ENCODE data around the gene CDC20. TPM values are rescaled to one million over a fixed set of nuclear protein-coding genes. Genes with fewer than 3 reads are reported as not detected.

CDC20 gene
- total RNA-seq (ENCODE audit: unreplicated experiment): 22.5 TPM
- long read RNA-seq, transcript CDC20-202 (10 exons, 1,777 nt): minor isoform, 6 of 23 reads
- long read RNA-seq, transcript CDC20-201 (11 exons, 1,675 nt): major isoform, 15 of 23 reads
- long read RNA-seq, partial matches to known transcripts: 0 of 23 reads
- long read RNA-seq, other reads (novel, unspliced or antisense): 2 of 23 reads

DNA sequence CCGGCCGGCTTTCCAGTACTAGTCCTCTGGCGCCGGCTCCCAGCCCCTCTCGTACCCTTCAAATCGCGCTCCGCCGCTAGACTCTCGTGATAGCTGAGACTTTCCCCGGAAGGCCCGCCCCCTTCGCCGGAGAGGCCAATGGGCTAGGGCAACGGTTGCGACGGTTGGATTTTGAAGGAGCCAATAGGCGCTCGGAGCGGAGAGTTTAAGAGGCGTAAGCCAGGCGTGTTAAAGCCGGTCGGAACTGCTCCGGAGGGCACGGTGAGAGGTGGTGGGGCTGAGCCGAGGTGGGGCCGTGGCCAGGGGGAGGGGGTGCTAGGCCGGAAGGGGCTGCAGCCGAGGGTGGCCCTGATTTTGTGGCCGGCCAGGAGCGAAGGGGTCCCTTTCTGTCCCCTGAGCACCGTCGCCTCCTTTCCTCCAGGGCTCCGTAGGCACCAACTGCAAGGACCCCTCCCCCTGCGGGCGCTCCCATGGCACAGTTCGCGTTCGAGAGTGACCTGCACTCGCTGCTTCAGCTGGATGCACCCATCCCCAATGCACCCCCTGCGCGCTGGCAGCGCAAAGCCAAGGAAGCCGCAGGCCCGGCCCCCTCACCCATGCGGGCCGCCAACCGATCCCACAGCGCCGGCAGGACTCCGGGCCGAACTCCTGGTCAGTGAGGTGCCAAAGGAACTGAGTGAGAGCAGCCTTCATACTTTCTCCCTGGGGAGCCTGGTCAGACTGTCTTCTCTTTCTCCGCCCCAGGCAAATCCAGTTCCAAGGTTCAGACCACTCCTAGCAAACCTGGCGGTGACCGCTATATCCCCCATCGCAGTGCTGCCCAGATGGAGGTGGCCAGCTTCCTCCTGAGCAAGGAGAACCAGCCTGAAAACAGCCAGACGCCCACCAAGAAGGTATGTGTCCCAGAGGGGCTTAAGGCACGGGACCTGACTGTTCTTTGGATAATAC is at the start of gene CDC20:
CDC20 (plus strand) TSS at position 236 of the 948 bp plus-strand sequence; CDS start at position 471, 235 bp downstream.
- H3K27ac Mint-ChIP-seq (ENCODE audit: unreplicated experiment): peak within 1 kb of the TSS; percentile 92
- H3K27me3 Mint-ChIP-seq (ENCODE audit: unreplicated experiment): peaks cover 4% of the 10 kb centered on the region
- TF ChIP-seq, protein P1, sequence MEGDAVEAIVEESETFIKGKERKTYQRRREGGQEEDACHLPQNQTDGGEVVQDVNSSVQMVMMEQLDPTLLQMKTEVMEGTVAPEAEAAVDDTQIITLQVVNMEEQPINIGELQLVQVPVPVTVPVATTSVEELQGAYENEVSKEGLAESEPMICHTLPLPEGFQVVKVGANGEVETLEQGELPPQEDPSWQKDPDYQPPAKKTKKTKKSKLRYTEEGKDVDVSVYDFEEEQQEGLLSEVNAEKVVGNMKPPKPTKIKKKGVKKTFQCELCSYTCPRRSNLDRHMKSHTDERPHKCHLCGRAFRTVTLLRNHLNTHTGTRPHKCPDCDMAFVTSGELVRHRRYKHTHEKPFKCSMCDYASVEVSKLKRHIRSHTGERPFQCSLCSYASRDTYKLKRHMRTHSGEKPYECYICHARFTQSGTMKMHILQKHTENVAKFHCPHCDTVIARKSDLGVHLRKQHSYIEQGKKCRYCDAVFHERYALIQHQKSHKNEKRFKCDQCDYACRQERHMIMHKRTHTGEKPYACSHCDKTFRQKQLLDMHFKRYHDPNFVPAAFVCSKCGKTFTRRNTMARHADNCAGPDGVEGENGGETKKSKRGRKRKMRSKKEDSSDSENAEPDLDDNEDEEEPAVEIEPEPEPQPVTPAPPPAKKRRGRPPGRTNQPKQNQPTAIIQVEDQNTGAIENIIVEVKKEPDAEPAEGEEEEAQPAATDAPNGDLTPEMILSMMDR (IDR thresholded peaks at IDR 0.05; ENCODE audit: partially characterized antibody, unreplicated experiment): no peak
- peak; percentile 100 for DNase-seq
- peaks cover 9% of the 10 kb centered on the region for H3K4me1 Mint-ChIP-seq (ENCODE audit: low read depth, unreplicated experiment)
- H3K4me3 Mint-ChIP-seq (ENCODE audit: unreplicated experiment): peak within 1 kb of the TSS; percentile 90
- no peaks in the 10 kb centered on the region for H3K36me3 Mint-ChIP-seq (ENCODE audit: unreplicated experiment)
- peaks cover 4% of the 10 kb centered on the region for H3K9me3 Mint-ChIP-seq (ENCODE audit: unreplicated experiment)

DNA sequence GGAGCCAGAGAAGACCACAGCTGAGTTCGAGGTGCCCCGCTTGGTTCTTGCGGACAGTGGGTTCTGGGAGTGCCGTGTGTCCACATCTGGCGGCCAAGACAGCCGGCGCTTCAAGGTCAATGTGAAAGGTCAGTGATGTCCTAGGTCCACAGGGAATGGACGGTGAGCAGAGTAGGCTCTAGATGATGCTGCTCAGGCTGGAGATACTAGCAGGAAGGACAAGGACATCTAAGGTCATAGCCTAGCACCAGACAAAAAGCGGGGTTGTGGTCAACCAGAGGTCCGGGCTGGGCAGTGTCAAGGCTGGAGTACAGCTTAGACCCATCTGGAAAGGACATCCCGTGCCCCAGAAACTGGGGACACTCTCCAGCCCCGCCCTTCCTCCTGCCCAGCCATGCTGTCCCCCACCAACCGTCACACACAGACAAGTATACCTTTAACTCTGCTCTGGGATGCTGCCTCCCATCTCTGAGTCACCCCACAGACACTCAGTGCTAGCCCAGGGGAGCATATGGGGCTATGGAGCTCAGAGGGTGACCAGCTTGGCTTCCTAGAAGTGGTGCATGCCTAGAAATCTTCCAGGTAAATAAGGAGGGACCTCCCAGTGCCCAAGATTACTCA is 49.3 kb upstream of the CDC20 start:
- Mint-ChIP-seq H3K36me3 (ENCODE audit: unreplicated experiment) (peaks cover 15% of the 10 kb centered on the region), H3K27ac (ENCODE audit: unreplicated experiment) (no peak overlapping the region), H3K27me3 (ENCODE audit: unreplicated experiment) (peaks cover 2% of the 10 kb centered on the region), H3K4me1 (ENCODE audit: low read depth, unreplicated experiment) (peaks cover 5% of the 10 kb centered on the region), H3K4me3 (ENCODE audit: unreplicated experiment) (no peak overlapping the region), H3K9me3 (ENCODE audit: unreplicated experiment) (peaks cover 15% of the 10 kb centered on the region)
- TF ChIP-seq, protein P1 (IDR thresholded peaks at IDR 0.05; ENCODE audit: partially characterized antibody, unreplicated experiment): no peak
- DNase-seq: no peak

DNA sequence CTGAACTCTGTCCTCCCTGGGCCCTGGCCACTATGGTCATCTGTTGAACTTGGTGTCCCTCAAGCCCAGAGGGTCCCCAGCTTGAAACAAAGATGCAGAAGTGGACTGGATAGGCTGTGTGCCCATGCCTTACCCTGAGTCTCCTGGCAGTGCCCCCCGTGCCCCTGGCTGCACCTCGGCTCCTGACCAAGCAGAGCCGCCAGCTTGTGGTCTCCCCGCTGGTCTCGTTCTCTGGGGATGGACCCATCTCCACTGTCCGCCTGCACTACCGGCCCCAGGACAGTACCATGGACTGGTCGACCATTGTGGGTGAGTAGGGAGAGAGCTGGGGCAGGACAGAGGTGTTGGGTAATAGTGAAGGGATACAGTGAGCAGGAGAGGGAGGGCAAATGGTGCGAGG is 47.3 kb upstream of the CDC20 start:
- TF ChIP-seq, protein P1 (IDR thresholded peaks at IDR 0.05; ENCODE audit: partially characterized antibody, unreplicated experiment): no peak
- H3K27ac Mint-ChIP-seq (ENCODE audit: unreplicated experiment): no peak overlapping the region
- no peak for DNase-seq
- peaks cover 7% of the 10 kb centered on the region for H3K36me3 Mint-ChIP-seq (ENCODE audit: unreplicated experiment)
- H3K9me3 Mint-ChIP-seq (ENCODE audit: unreplicated experiment): peaks cover 14% of the 10 kb centered on the region
- H3K27me3 Mint-ChIP-seq (ENCODE audit: unreplicated experiment): peaks cover 6% of the 10 kb centered on the region
- H3K4me3 Mint-ChIP-seq (ENCODE audit: unreplicated experiment): no peak overlapping the region
- peaks cover 6% of the 10 kb centered on the region for H3K4me1 Mint-ChIP-seq (ENCODE audit: low read depth, unreplicated experiment)

DNA sequence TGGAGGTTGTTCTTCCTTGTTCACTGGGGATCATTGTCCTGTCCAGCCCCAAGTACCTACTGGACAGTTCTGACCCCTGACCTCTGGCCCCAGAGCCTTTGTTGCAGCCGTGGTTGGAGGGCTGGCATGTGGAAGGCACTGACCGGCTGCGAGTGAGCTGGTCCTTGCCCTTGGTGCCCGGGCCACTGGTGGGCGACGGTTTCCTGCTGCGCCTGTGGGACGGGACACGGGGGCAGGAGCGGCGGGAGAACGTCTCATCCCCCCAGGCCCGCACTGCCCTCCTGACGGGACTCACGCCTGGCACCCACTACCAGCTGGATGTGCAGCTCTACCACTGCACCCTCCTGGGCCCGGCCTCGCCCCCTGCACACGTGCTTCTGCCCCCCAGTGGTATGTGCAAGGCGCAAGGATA is 46.6 kb upstream of the CDC20 start:
- DNase-seq: no peak
- Mint-ChIP-seq H3K27me3 (ENCODE audit: unreplicated experiment) (peaks cover 6% of the 10 kb centered on the region), H3K4me1 (ENCODE audit: low read depth, unreplicated experiment) (peaks cover 13% of the 10 kb centered on the region), H3K4me3 (ENCODE audit: unreplicated experiment) (no peak overlapping the region), H3K9me3 (ENCODE audit: unreplicated experiment) (peaks cover 14% of the 10 kb centered on the region), H3K27ac (ENCODE audit: unreplicated experiment) (no peak overlapping the region), H3K36me3 (ENCODE audit: unreplicated experiment) (peaks cover 6% of the 10 kb centered on the region)
- TF ChIP-seq, protein P1 (IDR thresholded peaks at IDR 0.05; ENCODE audit: partially characterized antibody, unreplicated experiment): no peak
